Fibroblast of skin of scalp (primary cell): ENCODE results near the gene VAPA.

ENCODE experiments used
- DNase-seq: peaks from one replicate; pipeline ENCODE4 v3.0.0-alpha.2; 2013

Gene VAPA

GRCh38 chr18:10008006-10008647 lies 94.3 kb downstream of the VAPA start:
- DNase-seq, result no peak
